Measurements from ENCODE around the gene TFB1M.

The TFB1M gene

GRCh38 chr6:155349956-155350355 lies 35.7 kb upstream of the TFB1M start:
- TF ChIP-seq CTCF (conservative IDR thresholded peaks at IDR 0.05; ENCODE audit: low read depth, low read length), result no peak
- H3K4me3 ChIP-seq (ENCODE audit: low read length), result no peak overlapping the region
- no peak for DNase-seq (ENCODE audit: low read depth)

GRCh38 chr6:155349129-155349528 lies 34.8 kb upstream of the TFB1M start:
- DNase-seq (ENCODE audit: low read depth), result no peak
- no peak overlapping the region for H3K4me3 ChIP-seq (ENCODE audit: low read length)
- TF ChIP-seq CTCF (conservative IDR thresholded peaks at IDR 0.05; ENCODE audit: low read depth, low read length), result no peak

GRCh38 chr6:155347800-155348199 lies 33.5 kb upstream of the TFB1M start:
- no peak for DNase-seq (ENCODE audit: low read depth)
- TF ChIP-seq CTCF (conservative IDR thresholded peaks at IDR 0.05; ENCODE audit: low read depth, low read length), result no peak
- H3K4me3 ChIP-seq (ENCODE audit: low read length), result no peak overlapping the region

- no peak for DNase-seq (ENCODE audit: low read depth)
- no peak overlapping the region for H3K4me3 ChIP-seq (ENCODE audit: low read length)
- TF ChIP-seq CTCF (conservative IDR thresholded peaks at IDR 0.05; ENCODE audit: low read depth, low read length), result no peak
Measured at GRCh38 chr6:155346957-155347356, 32.7 kb upstream of the TFB1M start.

- no peak overlapping the region for H3K4me3 ChIP-seq (ENCODE audit: low read length)
- DNase-seq (ENCODE audit: low read depth), result no peak
- no peak for TF ChIP-seq CTCF (conservative IDR thresholded peaks at IDR 0.05; ENCODE audit: low read depth, low read length)
Measured at GRCh38 chr6:155344341-155345006, 30.2 kb upstream of the TFB1M start.

- no peak for TF ChIP-seq CTCF (conservative IDR thresholded peaks at IDR 0.05; ENCODE audit: low read depth, low read length)
- no peak for DNase-seq (ENCODE audit: low read depth)
Measured at GRCh38 chr6:155341130-155341828, 27.0 kb upstream of the TFB1M start.

More at GRCh38 chr6:155341130-155341828, 27.0 kb upstream of the TFB1M start:
- H3K4me3 ChIP-seq (ENCODE audit: low read length), result no peak overlapping the region

Measured in retinal pigment epithelial cell (primary cell).